ENCODE measurements around the gene NPTXR.
"Not testable (repeated sequence)": the region's sequence is repeated elsewhere in the genome, so short reads cannot be mapped to it uniquely, and the experiment has no call there.

NPTXR gene

GRCh38 chr22:38832005-38832978 lies 11.5 kb downstream of the NPTXR start:
- no peak for DNase-seq (ENCODE audit: low read depth in 1 of 2, low spot score in 1 of 2)

- no peak for DNase-seq (ENCODE audit: low read depth in 1 of 2, low spot score in 1 of 2)
Observed at GRCh38 chr22:38831166-38831945, 12.5 kb downstream of the NPTXR start.

- DNase-seq (ENCODE audit: low read depth in 1 of 2, low spot score in 1 of 2), result no peak
Observed at GRCh38 chr22:38830845-38831108, 13.1 kb downstream of the NPTXR start.

- no peak for DNase-seq (ENCODE audit: low read depth in 1 of 2, low spot score in 1 of 2)
Observed at GRCh38 chr22:38830026-38830844, 13.6 kb downstream of the NPTXR start.

- no peak for DNase-seq (ENCODE audit: low read depth in 1 of 2, low spot score in 1 of 2)
Observed at GRCh38 chr22:38829485-38829884, 14.3 kb downstream of the NPTXR start.

- no peak for DNase-seq (ENCODE audit: low read depth in 1 of 2, low spot score in 1 of 2)
Observed at GRCh38 chr22:38828616-38829205, 15.1 kb downstream of the NPTXR start.

GRCh38 chr22:38828191-38828590 lies 15.6 kb downstream of the NPTXR start:
- no peak for DNase-seq (ENCODE audit: low read depth in 1 of 2, low spot score in 1 of 2)

GRCh38 chr22:38827510-38827909 lies 16.3 kb downstream of the NPTXR start:
- DNase-seq (ENCODE audit: low read depth in 1 of 2, low spot score in 1 of 2), result no peak

GRCh38 chr22:38826801-38827200 lies 17.0 kb downstream of the NPTXR start:
- no peak for DNase-seq (ENCODE audit: low read depth in 1 of 2, low spot score in 1 of 2)

GRCh38 chr22:38826386-38826785 lies 17.4 kb downstream of the NPTXR start:
- DNase-seq (ENCODE audit: low read depth in 1 of 2, low spot score in 1 of 2), result no peak

- no peak for DNase-seq (ENCODE audit: low read depth in 1 of 2, low spot score in 1 of 2)
Observed at GRCh38 chr22:38824585-38824984, 19.2 kb downstream of the NPTXR start.

GRCh38 chr22:38823637-38824036 lies 20.2 kb downstream of the NPTXR start:
- DNase-seq (ENCODE audit: low read depth in 1 of 2, low spot score in 1 of 2), result no peak

GRCh38 chr22:38823076-38823475 lies 20.8 kb downstream of the NPTXR start:
- DNase-seq (ENCODE audit: low read depth in 1 of 2, low spot score in 1 of 2), result no peak

GRCh38 chr22:38820020-38820419 lies 23.8 kb downstream of the NPTXR start:
- DNase-seq (ENCODE audit: low read depth in 1 of 2, low spot score in 1 of 2), result no peak

GRCh38 chr22:38819387-38819940 lies 24.4 kb downstream of the NPTXR start:
- no peak for DNase-seq (ENCODE audit: low read depth in 1 of 2, low spot score in 1 of 2)

- no peak for DNase-seq (ENCODE audit: low read depth in 1 of 2, low spot score in 1 of 2)
Observed at GRCh38 chr22:38817196-38817595, 26.6 kb downstream of the NPTXR start.

- no peak for DNase-seq (ENCODE audit: low read depth in 1 of 2, low spot score in 1 of 2)
Observed at GRCh38 chr22:38815842-38816241, 28.0 kb downstream of the NPTXR start.

- no peak for DNase-seq (ENCODE audit: low read depth in 1 of 2, low spot score in 1 of 2)
Observed at GRCh38 chr22:38811241-38811640, 32.6 kb downstream of the NPTXR start.

GRCh38 chr22:38805041-38805593 lies 38.7 kb downstream of the NPTXR start:
- not testable (repeated sequence) for DNase-seq (ENCODE audit: low read depth in 1 of 2, low spot score in 1 of 2)

- no peak for DNase-seq (ENCODE audit: low read depth in 1 of 2, low spot score in 1 of 2)
Observed at GRCh38 chr22:38802671-38803121, 41.1 kb downstream of the NPTXR start.
